HFFc6 (cell line): ENCODE results near the gene CATSPERE. TPM values are rescaled to one million over a fixed set of nuclear protein-coding genes. Genes with fewer than 3 reads are reported as not detected.

ENCODE experiments used
- DNase-seq: peaks from one replicate; pipeline ENCODE4 v3.0.0-alpha.2; 2018
- H3K27ac Mint-ChIP-seq: 2 replicates; pipeline ENCODE4 v1.8.0; 2020; ENCODE audit warnings: mild to moderate bottlenecking, mixed read lengths
- H3K27me3 Mint-ChIP-seq: 2 replicates; pipeline ENCODE4 v1.8.0; 2021; ENCODE audit warnings: mild to moderate bottlenecking, moderate library complexity, mixed read lengths; ENCODE audit not compliant: insufficient read depth
- H3K36me3 Mint-ChIP-seq: 2 replicates; pipeline ENCODE4 v1.8.0; 2021; ENCODE audit warnings: low read depth, mixed read lengths
- H3K4me1 Mint-ChIP-seq: 2 replicates; pipeline ENCODE4 v1.8.0; 2020; ENCODE audit warnings: low read depth, mixed read lengths
- H3K4me3 Mint-ChIP-seq: 2 replicates; pipeline ENCODE4 v1.8.0; 2020; ENCODE audit warnings: mild to moderate bottlenecking, moderate library complexity, mixed read lengths
- H3K9me3 Mint-ChIP-seq: 2 replicates; pipeline ENCODE4 v1.8.0; 2020; ENCODE audit warnings: mild to moderate bottlenecking, mixed read lengths
- CTCF ChIP-seq: fragments of 200-600 bp; sonication (generic); IDR thresholded peaks from 2 replicates; pipeline ENCODE4 v1.5.0; 2021; ENCODE audit warnings: antibody characterized with exemption, mild to moderate bottlenecking
- total RNA-seq, 6 experiments: library from RNA; stranded (reverse); fragmentation: NEBNext Ultra II Directional; extraction: Animal tissue kit (Norgen Biotek cat#: 25700); gene quantifications; 2 replicates in 1 of 6; 3 replicates in 5 of 6; pipeline ENCODE4 v1.2.3, GENCODE V29; 2021

Gene CATSPERE
- total RNA-seq, 6 experiments from 2014 or later: 0.15 to 0.74 (median 0.34) TPM

GRCh38 chr1:244583358-244583982, 122.4 kb downstream of the CATSPERE start:
- no peaks in the 10 kb centered on the region for H3K36me3 Mint-ChIP-seq
- no peak overlapping the region for H3K4me3 Mint-ChIP-seq
- H3K9me3 Mint-ChIP-seq: no peaks in the 10 kb centered on the region
- DNase-seq: no peak
- no peak for TF ChIP-seq CTCF
- no peaks in the 10 kb centered on the region for H3K4me1 Mint-ChIP-seq
- H3K27me3 Mint-ChIP-seq: peaks cover 10% of the 10 kb centered on the region
- H3K27ac Mint-ChIP-seq: no peak overlapping the region

- Mint-ChIP-seq H3K27me3 (peaks cover 15% of the 10 kb centered on the region), H3K36me3 (no peaks in the 10 kb centered on the region), H3K27ac (no peak overlapping the region)
These were observed 124.8 kb downstream of the CATSPERE start for GRCh38 chr1:244585867-244586266.

GRCh38 chr1:244590670-244591069, 129.6 kb downstream of the CATSPERE start:
- no peak overlapping the region for H3K4me3 Mint-ChIP-seq
- H3K27ac Mint-ChIP-seq: no peak overlapping the region
- H3K36me3 Mint-ChIP-seq: no peaks in the 10 kb centered on the region
- no peak for DNase-seq
- TF ChIP-seq CTCF: no peak
- peaks cover 8% of the 10 kb centered on the region for H3K27me3 Mint-ChIP-seq
- H3K9me3 Mint-ChIP-seq: peaks cover 11% of the 10 kb centered on the region
- no peaks in the 10 kb centered on the region for H3K4me1 Mint-ChIP-seq

More at GRCh38 chr1:244585867-244586266, 124.8 kb downstream of the CATSPERE start:
- Mint-ChIP-seq H3K4me3 (no peak overlapping the region), H3K9me3 (peaks cover 6% of the 10 kb centered on the region), H3K4me1 (no peaks in the 10 kb centered on the region)
- TF ChIP-seq CTCF: no peak
- no peak for DNase-seq

GRCh38 chr1:244598611-244599010, 137.5 kb downstream of the CATSPERE start:
- TF ChIP-seq CTCF: no peak
- Mint-ChIP-seq H3K9me3 (no peaks in the 10 kb centered on the region), H3K27me3 (peaks cover 5% of the 10 kb centered on the region), H3K4me3 (no peak overlapping the region), H3K27ac (no peak overlapping the region), H3K36me3 (no peaks in the 10 kb centered on the region), H3K4me1 (peaks cover 16% of the 10 kb centered on the region)
- DNase-seq: no peak

- Mint-ChIP-seq H3K4me1 (peaks cover 16% of the 10 kb centered on the region), H3K27ac (peak overlapping the region; percentile 89), H3K4me3 (peak overlapping the region; percentile 88)
These were observed 138.9 kb downstream of the CATSPERE start for GRCh38 chr1:244599937-244600350.

More at GRCh38 chr1:244599937-244600350, 138.9 kb downstream of the CATSPERE start:
- TF ChIP-seq CTCF: no peak
- DNase-seq: peak; percentile 93
- no peaks in the 10 kb centered on the region for H3K9me3 Mint-ChIP-seq
- H3K36me3 Mint-ChIP-seq: no peaks in the 10 kb centered on the region
- peaks cover 8% of the 10 kb centered on the region for H3K27me3 Mint-ChIP-seq
